Right ventricle myocardium inferior (tissue), 1 donor: ENCODE measurements around the gene HOXB4. TPM values are rescaled to one million over a fixed set of nuclear protein-coding genes. Genes with fewer than 3 reads are reported as not detected.

Experiments
- ATAC-seq: fragments of 200-7000 bp; cut with Tn5 transposase; one replicate; pipeline ENCODE4 v1.9.1; 2020; ENCODE audit warnings: mild to moderate bottlenecking, moderate library complexity
- DNase-seq: peaks from one replicate; pipeline ENCODE4 v3.0.0; 2021; ENCODE audit errors: missing footprints
- intact Hi-C: fragments of 100-400 bp; cut with DNase I; formaldehyde crosslinking; loops from one replicate; pipeline ENCODE4 v1.11.0; 2022
- total RNA-seq: library from RNA; stranded (reverse); fragmentation: NEBNext Ultra II Directional; extraction: Animal tissue kit (Norgen Biotek cat#: 25700); gene quantifications from one replicate; pipeline ENCODE4 v1.2.1, GENCODE V29; 2021
- donor health status: DM: no; HTN: yes; CAD: no; lungs with severe emphysema.

The HOXB4 gene
- total RNA-seq, 1 donor from 2014 or later, result 0.38 TPM

DNA sequence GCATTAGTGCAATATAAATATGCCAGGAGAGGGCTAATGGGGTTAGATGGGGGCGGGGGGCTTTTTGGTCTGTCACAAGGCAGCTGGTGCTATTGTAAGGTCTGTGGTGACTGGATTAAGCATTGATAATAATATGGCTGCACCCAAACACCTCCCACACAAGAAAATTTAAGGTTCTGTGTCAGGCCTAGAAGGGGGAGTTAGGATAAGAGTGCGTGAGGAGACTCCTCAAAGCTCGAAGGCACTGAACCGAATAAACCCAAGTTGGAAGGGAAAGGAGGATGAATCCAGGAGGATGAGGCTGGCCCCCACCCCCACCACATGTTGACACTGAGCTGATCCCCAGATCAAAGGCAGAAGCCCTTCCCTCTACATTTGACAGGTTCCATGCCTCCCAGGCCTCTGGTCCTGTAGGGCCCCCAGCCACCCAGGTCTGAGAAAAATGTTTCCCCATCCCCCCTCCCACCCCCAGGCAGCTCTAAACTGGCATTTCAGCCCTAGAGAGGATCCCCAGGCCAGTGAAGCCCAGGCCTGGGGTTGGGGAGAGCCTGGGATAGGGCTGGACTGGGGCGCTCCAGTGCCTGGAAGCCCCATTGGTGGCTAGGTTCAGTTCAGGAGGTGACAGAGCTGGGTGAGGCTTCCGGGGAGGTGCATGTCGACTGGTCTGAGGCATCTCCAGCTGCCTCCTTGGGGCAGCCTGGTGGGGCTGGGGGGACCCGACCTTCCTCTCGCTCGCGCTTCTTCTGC is 49.0 kb downstream of the HOXB4 start:
- DNase-seq, result no peak
- intact Hi-C loops, result no loop called here
- ATAC-seq, result no peak

GRCh38 chr17:48528153-48528935 is 49.8 kb downstream of the HOXB4 start:
- no peak for DNase-seq
- ATAC-seq, result no peak
- intact Hi-C loops, result no loop called here

DNA sequence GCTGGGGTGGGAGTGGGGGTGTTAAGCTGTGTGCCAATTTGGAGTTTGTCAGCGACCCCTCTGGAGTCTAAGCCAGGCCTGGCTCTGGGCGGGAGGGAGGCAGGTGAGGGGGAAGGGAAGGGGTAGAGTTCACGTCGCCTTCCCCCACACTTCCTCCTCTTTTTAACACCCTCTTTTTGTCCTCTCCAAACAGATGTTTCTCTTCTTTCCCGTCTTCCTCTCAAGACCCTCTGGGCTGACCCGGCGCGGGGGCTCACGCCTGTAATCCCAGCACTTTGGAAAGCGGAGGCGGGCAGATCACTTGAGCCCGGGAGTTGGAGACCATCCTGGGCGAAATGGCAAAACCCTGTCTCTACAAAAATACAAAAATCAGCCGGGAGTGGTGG is 50.6 kb downstream of the HOXB4 start:
- intact Hi-C loops, result no loop called here
- no peak for ATAC-seq

GRCh38 chr17:48526608-48527546 is 51.3 kb downstream of the HOXB4 start:
- ATAC-seq (no peak), DNase-seq (no peak)
- intact Hi-C loops, result no loop called here

More for the DNA sequence above, 50.6 kb downstream of the HOXB4 start:
- no peak for DNase-seq

Other genes with a start within 250 kb of the HOXB4 start
- 0.38 TPM for gene SKAP1, start 148.1 kb downstream of the HOXB4 start, total RNA-seq
- gene HOXB1, start 47.3 kb downstream of the HOXB4 start, total RNA-seq, result not detected
- 2.5 TPM for gene HOXB2, start 33.2 kb downstream of the HOXB4 start, total RNA-seq
- 1.2 TPM for gene HOXB3, start 11.9 kb upstream of the HOXB4 start, total RNA-seq
- not detected for gene HOXB5, start 15.4 kb upstream of the HOXB4 start, total RNA-seq
- gene HOXB6, start 26.6 kb upstream of the HOXB4 start, total RNA-seq, result 0.57 TPM
- gene HOXB7, start 32.7 kb upstream of the HOXB4 start, total RNA-seq, result 0.41 TPM
- gene HOXB8, start 36.9 kb upstream of the HOXB4 start, total RNA-seq, result not detected
- gene HOXB9, start 48.0 kb upstream of the HOXB4 start, total RNA-seq, result not detected
- gene PRAC1, start 144.2 kb upstream of the HOXB4 start, total RNA-seq, result not detected
- gene PRAC2, start 144.8 kb upstream of the HOXB4 start, total RNA-seq, result not detected
- not detected for gene HOXB13, start 150.4 kb upstream of the HOXB4 start, total RNA-seq
- 0.08 TPM for gene TTLL6, start 238.9 kb upstream of the HOXB4 start, total RNA-seq